HG03521 (cell line): ENCODE measurements around the gene PPP4R3B.

ENCODE experiments used
- ATAC-seq: cut with Tn5 transposase; IDR thresholded peaks from one replicate; pipeline ENCODE4 v1.9.1; 2021; ENCODE audit warnings: mild to moderate bottlenecking, moderate library complexity; ENCODE audit not compliant: unreplicated experiment

Gene PPP4R3B

GRCh38 chr2:55617175-55618024, at the start of gene PPP4R3B:
PPP4R3B (minus strand) TSS chr2:55617622; CDS start chr2:55617285, 337 bp downstream.
- peak; percentile 85 for ATAC-seq

GRCh38 chr2:55653255-55653654, 35.8 kb upstream of the PPP4R3B start:
- no peak for ATAC-seq

GRCh38 chr2:55649211-55649610, 31.8 kb upstream of the PPP4R3B start:
- ATAC-seq = no peak

GRCh38 chr2:55636831-55637230, 19.4 kb upstream of the PPP4R3B start:
- no peak for ATAC-seq

- ATAC-seq = no peak
Observed at GRCh38 chr2:55628931-55629330, 11.5 kb upstream of the PPP4R3B start.

GRCh38 chr2:55627915-55628314, 10.5 kb upstream of the PPP4R3B start:
- no peak for ATAC-seq

GRCh38 chr2:55621802-55622201, 4.4 kb upstream of the PPP4R3B start:
- ATAC-seq = no peak

- no peak for ATAC-seq
Observed at GRCh38 chr2:55620123-55620779, 2.8 kb upstream of the PPP4R3B start.

GRCh38 chr2:55618275-55619055, 1.0 kb upstream of the PPP4R3B start:
- ATAC-seq = peak; percentile 26

GRCh38 chr2:55618025-55618274, 528 bp upstream of the PPP4R3B start:
- no peak for ATAC-seq

- peak; percentile 17 for ATAC-seq
Observed at GRCh38 chr2:55616551-55617174, 759 bp downstream of the PPP4R3B start.

GRCh38 chr2:55611997-55612396, 5.4 kb downstream of the PPP4R3B start:
- no peak for ATAC-seq

- ATAC-seq = no peak
Observed at GRCh38 chr2:55610954-55611743, 6.3 kb downstream of the PPP4R3B start.

- no peak for ATAC-seq
Observed at GRCh38 chr2:55609938-55610578, 7.4 kb downstream of the PPP4R3B start.

- no peak for ATAC-seq
Observed at GRCh38 chr2:55609193-55609794, 8.1 kb downstream of the PPP4R3B start.

- no peak for ATAC-seq
Observed at GRCh38 chr2:55607717-55608116, 9.7 kb downstream of the PPP4R3B start.

GRCh38 chr2:55604027-55604565, 13.3 kb downstream of the PPP4R3B start:
- no peak for ATAC-seq

- no peak for ATAC-seq
Observed at GRCh38 chr2:55601849-55602248, 15.6 kb downstream of the PPP4R3B start.

GRCh38 chr2:55598056-55598795, 19.2 kb downstream of the PPP4R3B start:
- ATAC-seq = no peak
